Measurements from ENCODE around the gene MRFAP1L1.

GRCh38 chr4:6705646-6706045 lies 4.0 kb downstream of the MRFAP1L1 start:
- TF ChIP-seq CTCF (IDR thresholded peaks at IDR 0.05; ENCODE audit: borderline replicate concordance, extremely low read depth, low read length, poor library complexity, severe bottlenecking) (no peak), EZH2 (IDR thresholded peaks at IDR 0.05; ENCODE audit: borderline replicate concordance, low read depth, low read length, severe bottlenecking) (no peak)
